ENCODE data around the gene ZNF281. TPM values are rescaled to one million over a fixed set of nuclear protein-coding genes. Genes with fewer than 3 reads are reported as not detected.

The ZNF281 gene
- polyA plus RNA-seq, 1 of the 3 experiments (the other 2 are of a cell fraction) = 3.0 TPM

DNA sequence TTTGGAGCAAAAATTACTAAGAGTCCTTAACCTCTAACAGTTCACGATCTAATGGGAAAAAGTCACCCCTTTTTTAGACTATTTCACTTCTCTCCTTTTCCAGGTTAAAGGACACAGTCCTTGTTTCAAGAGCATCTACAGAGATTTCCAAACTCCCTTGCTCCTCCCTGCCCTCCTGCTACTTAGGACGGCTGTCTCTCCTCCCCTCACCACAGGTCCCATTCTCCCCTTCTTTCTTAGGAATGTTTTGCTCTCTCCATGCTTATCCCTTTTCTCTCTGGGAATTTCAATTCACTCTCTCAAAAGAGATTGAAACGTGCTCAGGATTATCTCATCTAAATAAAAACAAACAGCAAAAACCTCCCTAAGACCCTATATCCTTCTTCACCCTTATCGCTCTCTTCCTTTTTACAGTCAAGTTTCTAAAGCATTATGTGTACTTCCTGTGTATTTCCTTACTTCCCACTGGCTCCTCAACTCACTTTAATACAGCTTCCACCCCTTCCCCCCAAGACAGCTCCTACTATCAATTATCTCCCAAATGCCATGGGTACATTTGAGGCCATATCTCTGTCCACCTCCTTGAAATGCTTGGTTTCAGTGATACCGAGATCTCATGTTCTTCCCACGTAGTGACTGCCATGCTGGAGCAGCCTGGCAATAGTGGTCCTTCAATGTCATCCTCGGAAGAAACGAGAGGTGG lies 43.2 kb upstream of the ZNF281 start:
- CTCF ChIA-PET = no interaction called here
- H3K9ac ChIP-seq = no peak overlapping the region
- peaks cover 0 to 4% of the 10 kb centered on the region in 2 experiments; a peak in 1 of 4 replicates for H3K4me1 ChIP-seq (ENCODE audit: control insufficient read depth in 1 of 2, insufficient read depth in 2 of 2, low read depth in 1 of 2, low read length in 1 of 2)
- no peaks in the 10 kb centered on the region for H3F3A ChIP-seq (replicated peaks; ENCODE audit: insufficient read depth)
- no peak for TF ChIP-seq YY1 (IDR thresholded peaks at IDR 0.05; ENCODE audit: low read depth)
- no peak for TF ChIP-seq MEF2A (IDR thresholded peaks at IDR 0.05; ENCODE audit: borderline replicate concordance, low read depth)
- no peak for TF ChIP-seq JUND (IDR thresholded peaks at IDR 0.05)
- TF ChIP-seq SMC3 (IDR thresholded peaks at IDR 0.05; ENCODE audit: low read depth, low read length) = no peak
- no peak for TF ChIP-seq TCF12 (IDR thresholded peaks at IDR 0.05)
- H3K4me2 ChIP-seq = no peak overlapping the region
- H3K79me2 ChIP-seq (ENCODE audit: insufficient read depth) = no peaks in the 10 kb centered on the region
- no peaks in the 10 kb centered on the region for H4K20me1 ChIP-seq (ENCODE audit: insufficient read depth)
- DNase-seq = no peak
- no peaks in the 10 kb centered on the region for H3K9me2 ChIP-seq
- no peaks in the 10 kb centered on the region for H3K27me3 ChIP-seq (ENCODE audit: insufficient read depth)
- no peak overlapping the region for H2AFZ ChIP-seq (ENCODE audit: low read depth)
- H3K27ac ChIP-seq (ENCODE audit: low read depth in 2 of 2, low read length in 1 of 2) = no peak overlapping the region
- WGBS (ENCODE audit: low lambda C conversion rate) = 88% methylated on average over 8 of the region's 8 CpGs
- no peaks in the 10 kb centered on the region for H3K36me3 ChIP-seq (replicated peaks in 1 of 2; ENCODE audit: control insufficient read depth in 1 of 2, insufficient read depth in 2 of 2, low read length in 1 of 2)
- H3K4me3 ChIP-seq (ENCODE audit: low read depth in 2 of 2, low read length in 1 of 2) = no peak overlapping the region
- POLR2A ChIA-PET = no interaction called here
- no peaks in the 10 kb centered on the region for H3K9me3 ChIP-seq

GRCh38 chr1:200448034-200448762 lies 38.4 kb upstream of the ZNF281 start:
- H3K4me3 ChIP-seq (ENCODE audit: low read depth in 2 of 2, low read length in 1 of 2) = no peak overlapping the region
- no peaks in the 10 kb centered on the region for H3K27me3 ChIP-seq (ENCODE audit: insufficient read depth)
- no peaks in the 10 kb centered on the region for H3K36me3 ChIP-seq (replicated peaks in 1 of 2; ENCODE audit: control insufficient read depth in 1 of 2, insufficient read depth in 2 of 2, low read length in 1 of 2)
- 91% methylated on average over 6 of the region's 6 CpGs for whole genome bisulfite sequencing (ENCODE audit: low lambda C conversion rate)
- H3F3A ChIP-seq (replicated peaks; ENCODE audit: insufficient read depth) = no peaks in the 10 kb centered on the region
- no peaks in the 10 kb centered on the region for H3K9me3 ChIP-seq
- DNase-seq = no peak
- H2AFZ ChIP-seq (ENCODE audit: low read depth) = no peak overlapping the region
- POLR2A ChIA-PET = interaction anchor here (0.6 kb wide), 1 partner anchor 81 kb away, joined by 3 read pairs; no protein-coding TSS in a partner anchor
- H3K4me2 ChIP-seq = no peak overlapping the region
- no peaks in the 10 kb centered on the region for H4K20me1 ChIP-seq (ENCODE audit: insufficient read depth)
- H3K27ac ChIP-seq (ENCODE audit: low read depth in 2 of 2, low read length in 1 of 2) = no peak overlapping the region
- no peaks in the 10 kb centered on the region for H3K79me2 ChIP-seq (ENCODE audit: insufficient read depth)
- H3K4me1 ChIP-seq (ENCODE audit: control insufficient read depth in 1 of 2, insufficient read depth in 2 of 2, low read depth in 1 of 2, low read length in 1 of 2) = no peaks in the 10 kb centered on the region
- H3K9me2 ChIP-seq = no peaks in the 10 kb centered on the region
- CTCF ChIA-PET = interaction anchor here (1.3 kb wide), 1 partner anchor 8 kb away, joined by 3 read pairs; no protein-coding TSS in a partner anchor
- no peak for TF ChIP-seq EP300 (IDR thresholded peaks at IDR 0.05; ENCODE audit: borderline replicate concordance in 1 of 2, low read depth in 1 of 2, low read length in 1 of 2)
- TF ChIP-seq FOSL2 (IDR thresholded peaks at IDR 0.05; ENCODE audit: borderline replicate concordance, low read depth) = no peak
- TF ChIP-seq RXRA (IDR thresholded peaks at IDR 0.05; ENCODE audit: borderline replicate concordance, low read depth) = no peak
- no peak for TF ChIP-seq YY1 (IDR thresholded peaks at IDR 0.05; ENCODE audit: low read depth)
- TF ChIP-seq NRF1 (IDR thresholded peaks at IDR 0.05; ENCODE audit: low read depth, low read length) = no peak
- no peak overlapping the region for H3K9ac ChIP-seq

GRCh38 chr1:200445213-200445612 lies 35.4 kb upstream of the ZNF281 start:
- Histone ChIP-seq H3K4me3 (ENCODE audit: low read depth in 2 of 2, low read length in 1 of 2) (no peak overlapping the region), H3K36me3 (replicated peaks in 1 of 2; ENCODE audit: control insufficient read depth in 1 of 2, insufficient read depth in 2 of 2, low read length in 1 of 2) (no peaks in the 10 kb centered on the region), H3K27me3 (ENCODE audit: insufficient read depth) (no peaks in the 10 kb centered on the region), H3F3A (replicated peaks; ENCODE audit: insufficient read depth) (no peaks in the 10 kb centered on the region), H4K20me1 (ENCODE audit: insufficient read depth) (no peaks in the 10 kb centered on the region), H3K27ac (ENCODE audit: low read depth in 2 of 2, low read length in 1 of 2) (no peak overlapping the region), H2AFZ (ENCODE audit: low read depth) (no peak overlapping the region), H3K79me2 (ENCODE audit: insufficient read depth) (no peaks in the 10 kb centered on the region), H3K9me3 (no peaks in the 10 kb centered on the region), H3K9me2 (no peaks in the 10 kb centered on the region), H3K4me2 (no peak overlapping the region), H3K9ac (no peak overlapping the region), H3K4me1 (ENCODE audit: control insufficient read depth in 1 of 2, insufficient read depth in 2 of 2, low read depth in 1 of 2, low read length in 1 of 2) (no peaks in the 10 kb centered on the region)
- CTCF ChIA-PET = no interaction called here
- POLR2A ChIA-PET = no interaction called here
- WGBS (ENCODE audit: low lambda C conversion rate) = 50% methylated on average over 1 of the region's 1 CpG
- no peak for DNase-seq
- TF ChIP-seq FOXM1 (IDR thresholded peaks at IDR 0.05; ENCODE audit: low read depth) = no peak
- TF ChIP-seq TAF1 (IDR thresholded peaks at IDR 0.05; ENCODE audit: borderline replicate concordance, low read depth, low read length) = no peak
- TF ChIP-seq FOSL2 (IDR thresholded peaks at IDR 0.05; ENCODE audit: borderline replicate concordance, low read depth) = peak; percentile 55; the same call in 1 of the 2 replicates
- no peak for TF ChIP-seq REST (IDR thresholded peaks at IDR 0.05; ENCODE audit: low read depth, low read length)
- TF ChIP-seq MAX (IDR thresholded peaks at IDR 0.05; ENCODE audit: low read depth) = no peak
- TF ChIP-seq GABPA (IDR thresholded peaks at IDR 0.05; ENCODE audit: low read depth) = no peak
- no peak for TF ChIP-seq RFX5 (IDR thresholded peaks at IDR 0.05; ENCODE audit: low read length)
- TF ChIP-seq RAD21 (IDR thresholded peaks at IDR 0.05; ENCODE audit: low read length) = no peak
- TF ChIP-seq RCOR1 (IDR thresholded peaks at IDR 0.05; ENCODE audit: low read length) = no peak
- TF ChIP-seq SMC3 (IDR thresholded peaks at IDR 0.05; ENCODE audit: low read depth, low read length) = no peak
- TF ChIP-seq MXI1 (IDR thresholded peaks at IDR 0.05; ENCODE audit: low read depth, low read length) = no peak

Data from SK-N-SH (cell line).